Caco-2 (cell line): ENCODE results near the gene BRIP1. TPM values are rescaled to one million over a fixed set of nuclear protein-coding genes. Genes with fewer than 3 reads are reported as not detected.

Experiments used
- BruUV-seq: library from RNA; stranded (reverse); fragments of 400-500 nt; replicated peaks from 2 replicates; lab custom pipeline; 2021; lab: Mats Ljungman, UMichigan
- CTCF ChIA-PET: fragments of 300-600 bp; sonication (Branson Sonifier 250); formaldehyde crosslinking; loops from one replicate; lab custom pipeline; 2022; ENCODE audit warnings: antibody characterized with exemption; lab: Charles Lee
- POLR2A ChIA-PET: fragments of 300-600 bp; sonication (Branson Sonifier 250); formaldehyde crosslinking; loops from one replicate; lab custom pipeline; 2022; ENCODE audit warnings: antibody characterized with exemption; lab: Charles Lee
- DNase-seq, 2 experiments: peaks; one replicate each; pipeline versions ENCODE4 v3.0.0 to v3.0.0-alpha.2; 2020 to 2022
- H3K27me3 ChIP-seq: replicated peaks from 2 replicates; pipeline ENCODE4 v1.6.0; 2011; ENCODE audit warnings: low read length; ENCODE audit not compliant: control insufficient read depth, insufficient read depth
- H3K36me3 ChIP-seq: 2 replicates; pipeline ENCODE4 v1.5.1; 2011; ENCODE audit warnings: low read length; ENCODE audit not compliant: control insufficient read depth, insufficient read depth
- H3K4me1 ChIP-seq: fragments of 250-450 bp; sonication (Bioruptor Pico); 2 replicates; pipeline ENCODE4 v1.5.1; 2020; ENCODE audit warnings: mild to moderate bottlenecking
- H3K4me3 ChIP-seq: 2 replicates; pipeline ENCODE4 v1.5.1; 2011; ENCODE audit warnings: low read depth, mild to moderate bottlenecking, control low read depth, low read length
- H3K9me3 ChIP-seq: fragments of 250-450 bp; sonication (Bioruptor Pico); 2 replicates; pipeline ENCODE4 v1.5.1; 2020; ENCODE audit warnings: mild to moderate bottlenecking, moderate library complexity
- H3K27ac Mint-ChIP-seq: one replicate; pipeline ENCODE4 v1.8.0; 2022; ENCODE audit warnings: mixed read lengths; ENCODE audit not compliant: unreplicated experiment
- H3K27me3 Mint-ChIP-seq: one replicate; pipeline ENCODE4 v1.8.0; 2022; ENCODE audit warnings: mixed read lengths; ENCODE audit not compliant: insufficient read depth, unreplicated experiment
- H3K36me3 Mint-ChIP-seq: one replicate; pipeline ENCODE4 v1.8.0; 2022; ENCODE audit warnings: mild to moderate bottlenecking, mixed read lengths; ENCODE audit not compliant: insufficient read depth, unreplicated experiment
- H3K4me1 Mint-ChIP-seq: one replicate; pipeline ENCODE4 v1.8.0; 2022; ENCODE audit warnings: low read depth, mixed read lengths; ENCODE audit not compliant: unreplicated experiment
- H3K4me3 Mint-ChIP-seq: one replicate; pipeline ENCODE4 v1.8.0; 2022; ENCODE audit warnings: mild to moderate bottlenecking, moderate library complexity, mixed read lengths; ENCODE audit not compliant: unreplicated experiment
- H3K9me3 Mint-ChIP-seq: one replicate; pipeline ENCODE4 v1.8.0; 2022; ENCODE audit warnings: mixed read lengths; ENCODE audit not compliant: unreplicated experiment
- CTCF ChIP-seq, 2 experiments: fragments of 200-600 bp in 1 of 2; IDR thresholded peaks; 1 replicate in 1 of 2; 2 replicates in 1 of 2; pipeline versions ENCODE4 v1.5.1 to v1.8.0; 2011 to 2022; ENCODE audit warnings: antibody characterized with exemption in 1 of 2, control low read depth in 1 of 2, inconsistent platforms in 1 of 2, low read depth in 1 of 2, low read length in 1 of 2, mild to moderate bottlenecking in 1 of 2, moderate library complexity in 1 of 2; ENCODE audit not compliant: insufficient read depth in 1 of 2, severe bottlenecking in 1 of 2, unreplicated experiment in 1 of 2
- intact Hi-C: fragments of 100-400 bp; cut with micrococcal nuclease; formaldehyde crosslinking; loops from one replicate; pipeline ENCODE4 v1.10.0; 2022; ENCODE audit not compliant: unreplicated experiment
- total RNA-seq: library from RNA; stranded (reverse); gene quantifications from 2 replicates; pipeline ENCODE4 v1.2.3, GENCODE V29; 2022

Gene BRIP1
- total RNA-seq, 1 experiment from 2014 or later, result 18.3 TPM

DNA sequence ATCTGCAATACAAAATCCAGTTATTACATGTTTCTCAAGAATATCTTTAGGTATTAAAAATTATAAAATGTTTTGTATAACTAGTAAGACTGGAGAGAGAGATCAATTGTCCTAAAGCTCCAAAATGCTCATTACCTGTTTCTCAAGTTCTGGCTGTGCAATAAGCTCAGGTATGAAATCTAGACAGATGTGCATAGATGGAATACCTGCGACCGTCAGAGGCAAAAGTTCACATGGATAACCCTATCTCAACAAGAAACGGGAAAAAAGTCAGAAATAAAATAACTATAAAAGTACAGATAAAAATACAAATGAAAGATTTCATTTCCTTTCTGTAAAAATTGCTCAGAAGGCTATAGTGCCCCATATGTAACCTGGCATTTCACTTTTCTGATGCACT, 5.8 kb upstream of the BRIP1 start:
- no peak overlapping the region for H3K4me3 ChIP-seq
- H3K27me3 ChIP-seq, result no peaks in the 10 kb centered on the region
- ChIA-PET CTCF (no interaction called here), POLR2A (no interaction called here)
- no TSS peak for BruUV-seq
- intact Hi-C loops, result no loop called here
- Mint-ChIP-seq H3K27ac (no peak overlapping the region), H3K36me3 (peaks cover 7% of the 10 kb centered on the region), H3K27me3 (no peaks in the 10 kb centered on the region), H3K4me1 (peaks cover 7% of the 10 kb centered on the region), H3K4me3 (no peak overlapping the region), H3K9me3 (no peaks in the 10 kb centered on the region)
- no peak for DNase-seq
- H3K4me1 ChIP-seq, result peaks cover 5% of the 10 kb centered on the region; the same call in 1 of the 2 replicates
- H3K36me3 ChIP-seq, result no peaks in the 10 kb centered on the region; the same call in 1 of the 2 replicates
- H3K9me3 ChIP-seq, result no peaks in the 10 kb centered on the region
- TF ChIP-seq CTCF (IDR thresholded peaks at IDR 0.05; ENCODE audit: insufficient read depth in 1 of 2, low read depth in 1 of 2, low read length in 1 of 2, severe bottlenecking in 1 of 2, unreplicated experiment in 1 of 2), result no peak

DNA sequence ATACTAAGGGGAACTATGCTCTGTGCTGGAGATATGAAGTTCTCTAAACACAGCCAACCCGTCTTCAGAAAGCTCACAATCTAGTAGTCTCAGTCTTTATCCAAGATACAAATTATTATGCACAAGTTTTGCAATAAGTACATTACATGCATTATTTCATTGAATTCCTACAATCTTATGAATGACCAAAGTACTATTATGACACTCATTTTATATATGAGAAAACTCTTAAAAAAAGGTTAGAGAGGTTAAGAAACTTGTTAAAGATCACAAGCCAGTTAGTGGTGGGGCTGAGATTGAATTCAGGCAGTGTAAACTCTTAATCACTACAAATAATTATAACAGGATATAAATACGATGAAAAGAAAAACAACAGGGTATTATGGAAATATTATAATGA, 4.7 kb upstream of the BRIP1 start:
- ChIA-PET POLR2A (no interaction called here), CTCF (no interaction called here)
- Histone ChIP-seq H3K9me3 (no peaks in the 10 kb centered on the region), H3K36me3 (no peaks in the 10 kb centered on the region; the same call in 1 of the 2 replicates), H3K4me3 (no peak overlapping the region), H3K27me3 (no peaks in the 10 kb centered on the region), H3K4me1 (peaks cover 6% of the 10 kb centered on the region; the same call in 1 of the 2 replicates)
- Mint-ChIP-seq H3K27ac (no peak overlapping the region), H3K36me3 (peaks cover 14% of the 10 kb centered on the region), H3K4me3 (no peak overlapping the region), H3K27me3 (no peaks in the 10 kb centered on the region), H3K4me1 (no peaks in the 10 kb centered on the region), H3K9me3 (no peaks in the 10 kb centered on the region)
- intact Hi-C loops, result no loop called here
- TF ChIP-seq CTCF (IDR thresholded peaks at IDR 0.05; ENCODE audit: insufficient read depth in 1 of 2, low read depth in 1 of 2, low read length in 1 of 2, severe bottlenecking in 1 of 2, unreplicated experiment in 1 of 2), result no peak
- no TSS peak for BruUV-seq
- DNase-seq, result no peak

GRCh38 chr17:61867033-61867432, 3.7 kb upstream of the BRIP1 start:
- CTCF ChIA-PET, result interaction anchor here (0.6 kb wide), 1 partner anchor 473 kb away, joined by 3 read pairs; no protein-coding TSS in a partner anchor
- no peak for DNase-seq
- TF ChIP-seq CTCF (IDR thresholded peaks at IDR 0.05; ENCODE audit: insufficient read depth in 1 of 2, low read depth in 1 of 2, low read length in 1 of 2, severe bottlenecking in 1 of 2, unreplicated experiment in 1 of 2), result no peak
- POLR2A ChIA-PET, result no interaction called here
- Mint-ChIP-seq H3K27me3 (no peaks in the 10 kb centered on the region), H3K36me3 (peaks cover 18% of the 10 kb centered on the region), H3K4me1 (peaks cover 2% of the 10 kb centered on the region), H3K9me3 (no peaks in the 10 kb centered on the region), H3K27ac (no peak overlapping the region), H3K4me3 (no peak overlapping the region)
- Histone ChIP-seq H3K4me3 (no peak overlapping the region), H3K4me1 (peaks cover 12% of the 10 kb centered on the region), H3K27me3 (no peaks in the 10 kb centered on the region), H3K36me3 (no peaks in the 10 kb centered on the region; the same call in 1 of the 2 replicates), H3K9me3 (no peaks in the 10 kb centered on the region)
- intact Hi-C loops, result no loop called here
- BruUV-seq, result no TSS peak
